AG04449 (cell line): Measurements from ENCODE around the gene ARHGAP15.

Experiments used
- CTCF ChIA-PET: fragments of 350-600 bp; formaldehyde crosslinking; extraction: SDS; loops from one replicate; lab custom pipeline; 2021; ENCODE audit warnings: antibody characterized with exemption; lab: Yijun Ruan, JAX
- POLR2A ChIA-PET: fragments of 400-600, 350-600 bp; formaldehyde crosslinking; extraction: SDS; loops from one replicate; lab custom pipeline; 2020; ENCODE audit warnings: antibody characterized with exemption, inconsistent platforms; lab: Yijun Ruan, JAX
- DNase-seq: peaks from one replicate; pipeline ENCODE4 v3.0.0-alpha.2; 2010; ENCODE audit warnings: low read depth, low spot score
- H3K4me3 ChIP-seq: 2 replicates; pipeline ENCODE4 v1.5.1; 2011; ENCODE audit warnings: low read depth, mild to moderate bottlenecking, control low read depth, low read length
- TF ChIP-seq, protein P1 (sequence below): IDR thresholded peaks from one replicate; pipeline ENCODE4 v1.5.1; 2011; ENCODE audit warnings: mild to moderate bottlenecking, moderate library complexity, low read length, control low read depth, inconsistent platforms; ENCODE audit not compliant: insufficient read depth; ENCODE audit errors: missing control alignments

ARHGAP15 gene

DNA sequence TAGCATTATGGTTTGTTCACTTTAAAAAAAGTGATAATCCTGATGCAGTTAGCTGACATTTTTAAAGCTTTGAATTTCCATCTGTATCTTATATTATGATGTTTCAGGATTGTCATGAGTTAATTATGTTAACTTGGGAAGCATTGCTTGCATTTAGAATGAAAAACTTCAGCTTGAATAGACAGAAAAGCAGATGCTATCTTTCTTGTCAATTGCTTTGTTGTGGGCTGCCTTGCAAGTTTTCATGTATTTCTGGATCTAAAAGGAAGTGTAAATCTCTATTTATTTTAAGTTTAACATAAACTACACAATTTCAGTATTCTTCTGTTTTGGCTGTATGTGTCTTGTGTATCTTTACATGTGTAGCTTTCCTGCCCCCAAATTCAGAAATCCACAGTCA lies 479.5 kb downstream of the ARHGAP15 start:
- POLR2A ChIA-PET, result interaction anchor here (0.5 kb wide), 1 partner anchor 665 kb away, joined by 3 read pairs; no protein-coding TSS in a partner anchor
- TF ChIP-seq, protein P1, sequence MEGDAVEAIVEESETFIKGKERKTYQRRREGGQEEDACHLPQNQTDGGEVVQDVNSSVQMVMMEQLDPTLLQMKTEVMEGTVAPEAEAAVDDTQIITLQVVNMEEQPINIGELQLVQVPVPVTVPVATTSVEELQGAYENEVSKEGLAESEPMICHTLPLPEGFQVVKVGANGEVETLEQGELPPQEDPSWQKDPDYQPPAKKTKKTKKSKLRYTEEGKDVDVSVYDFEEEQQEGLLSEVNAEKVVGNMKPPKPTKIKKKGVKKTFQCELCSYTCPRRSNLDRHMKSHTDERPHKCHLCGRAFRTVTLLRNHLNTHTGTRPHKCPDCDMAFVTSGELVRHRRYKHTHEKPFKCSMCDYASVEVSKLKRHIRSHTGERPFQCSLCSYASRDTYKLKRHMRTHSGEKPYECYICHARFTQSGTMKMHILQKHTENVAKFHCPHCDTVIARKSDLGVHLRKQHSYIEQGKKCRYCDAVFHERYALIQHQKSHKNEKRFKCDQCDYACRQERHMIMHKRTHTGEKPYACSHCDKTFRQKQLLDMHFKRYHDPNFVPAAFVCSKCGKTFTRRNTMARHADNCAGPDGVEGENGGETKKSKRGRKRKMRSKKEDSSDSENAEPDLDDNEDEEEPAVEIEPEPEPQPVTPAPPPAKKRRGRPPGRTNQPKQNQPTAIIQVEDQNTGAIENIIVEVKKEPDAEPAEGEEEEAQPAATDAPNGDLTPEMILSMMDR, result no peak
- H3K4me3 ChIP-seq, result no peak overlapping the region
- CTCF ChIA-PET, result no interaction called here
- DNase-seq, result no peak

DNA sequence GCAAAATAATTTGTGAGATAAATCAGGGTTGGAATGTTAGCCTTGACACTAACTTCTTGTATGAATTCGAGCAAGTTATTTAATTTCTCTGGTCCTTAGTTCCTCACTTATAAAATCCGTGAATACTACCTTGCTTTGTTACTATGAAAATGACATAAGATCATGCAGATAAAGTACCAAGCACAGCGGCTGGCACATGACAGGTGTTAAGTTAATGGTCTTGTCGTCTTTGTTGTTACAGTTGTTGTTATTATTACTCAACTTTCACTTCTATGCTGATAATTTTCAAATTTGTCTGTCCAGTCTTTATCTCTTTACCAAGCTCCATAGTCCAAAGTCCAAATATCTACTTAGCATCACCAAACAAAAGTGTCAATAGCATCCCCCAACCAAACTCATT lies 482.1 kb downstream of the ARHGAP15 start:
- ChIA-PET POLR2A (no interaction called here), CTCF (interaction anchor here (0.6 kb wide), 1 partner anchor 1318 kb away, joined by 3 read pairs; no protein-coding TSS in a partner anchor)
- no peak overlapping the region for H3K4me3 ChIP-seq
- TF ChIP-seq, protein P1, result no peak
- DNase-seq, result no peak

DNA sequence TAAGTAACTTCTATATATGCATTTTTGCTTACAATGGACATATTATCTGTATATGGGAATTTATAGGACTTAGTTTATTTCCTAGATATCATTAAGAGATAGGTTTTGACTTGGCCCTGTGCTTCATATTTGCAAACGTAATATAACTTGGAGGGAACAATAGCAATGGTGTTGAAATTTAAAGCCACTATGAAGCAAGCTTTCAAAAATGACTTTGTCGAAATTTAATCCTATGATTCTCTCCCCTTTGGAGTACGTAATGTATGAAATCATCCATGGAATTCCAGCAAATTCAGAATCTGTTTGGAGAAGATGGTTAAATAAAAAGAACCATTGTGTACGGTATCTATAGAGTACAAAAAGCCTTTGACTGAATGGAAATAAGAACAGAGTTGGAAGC lies 486.3 kb downstream of the ARHGAP15 start:
- POLR2A ChIA-PET, result no interaction called here
- TF ChIP-seq, protein P1, result no peak
- no peak for DNase-seq
- CTCF ChIA-PET, result no interaction called here
- H3K4me3 ChIP-seq, result no peak overlapping the region

DNA sequence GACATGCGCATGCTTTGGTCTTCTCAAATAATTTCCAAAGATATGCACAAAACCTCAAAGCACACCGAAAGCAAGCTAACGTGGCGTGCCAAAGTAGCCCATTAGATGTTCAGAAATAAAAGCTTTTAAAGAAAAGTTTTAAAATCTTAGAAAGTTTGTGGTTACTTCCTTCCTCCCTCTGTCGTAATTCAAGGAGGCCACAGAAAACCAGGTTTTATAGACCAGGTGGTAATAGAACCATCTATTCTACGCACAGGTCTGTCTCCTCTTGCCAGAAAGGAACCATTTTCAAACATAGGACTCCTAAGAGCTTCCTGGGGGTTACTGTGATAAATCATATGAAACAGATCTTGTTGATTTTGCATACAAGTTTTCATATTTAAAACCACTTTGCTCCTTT lies 487.2 kb downstream of the ARHGAP15 start:
- ChIA-PET CTCF (no interaction called here), POLR2A (no interaction called here)
- H3K4me3 ChIP-seq, result no peak overlapping the region
- no peak for DNase-seq
- TF ChIP-seq, protein P1, result no peak

DNA sequence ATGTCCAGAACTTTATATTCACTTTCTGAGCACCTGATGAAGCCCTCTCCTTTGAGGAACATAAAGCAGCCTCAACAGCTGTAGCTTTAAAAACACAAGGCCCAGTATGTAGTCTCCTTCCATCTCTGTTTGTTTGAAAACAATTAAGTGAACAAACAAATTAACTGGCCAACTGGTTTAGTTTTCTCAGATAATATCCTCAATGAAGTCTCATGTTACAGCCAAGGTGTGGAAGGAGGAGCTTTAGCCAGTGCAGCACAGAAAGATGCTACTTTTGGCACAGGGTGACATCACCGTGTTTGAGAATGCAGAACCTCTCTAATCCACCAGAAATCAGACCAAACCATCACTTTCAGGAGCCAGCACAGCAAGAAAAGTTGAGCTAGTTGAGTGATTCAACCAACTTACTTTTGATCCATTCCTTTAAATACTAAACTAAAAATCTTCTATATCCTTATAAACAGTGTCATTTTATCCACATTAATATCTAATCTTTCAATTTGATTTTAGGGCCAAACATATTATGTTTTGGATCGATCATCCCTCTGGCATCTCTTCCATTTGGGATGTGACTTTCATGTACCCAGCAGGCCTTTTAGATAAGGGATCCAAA lies 488.7 kb downstream of the ARHGAP15 start:
- ChIA-PET CTCF (no interaction called here), POLR2A (no interaction called here)
- DNase-seq, result no peak
- TF ChIP-seq, protein P1, result no peak
- no peak overlapping the region for H3K4me3 ChIP-seq

DNA sequence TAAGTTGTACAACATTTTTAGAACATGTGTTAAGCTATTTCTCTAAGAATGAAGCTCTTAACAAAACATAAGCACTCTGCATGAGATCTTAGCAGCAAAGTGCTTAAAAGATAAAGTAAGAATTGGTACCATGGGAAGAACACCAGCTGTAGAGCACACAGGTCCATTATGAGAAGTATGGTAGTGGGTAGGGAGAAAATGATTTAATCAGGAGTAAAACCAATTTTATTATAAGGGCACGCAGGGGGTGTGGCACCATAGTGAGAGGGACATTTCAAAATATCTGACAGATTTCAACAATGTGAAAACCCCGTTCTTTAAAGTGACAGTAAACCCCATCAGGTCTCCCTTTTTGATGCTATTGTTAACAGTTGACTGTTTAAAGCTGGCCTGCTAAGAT lies 492.9 kb downstream of the ARHGAP15 start:
- TF ChIP-seq, protein P1, result no peak
- CTCF ChIA-PET, result no interaction called here

More for the DNA sequence above, 492.9 kb downstream of the ARHGAP15 start:
- POLR2A ChIA-PET, result no interaction called here
- DNase-seq, result no peak
- H3K4me3 ChIP-seq, result no peak overlapping the region
